Tibial nerve (tissue), 4 donors: ENCODE results near the gene FMC1. TPM values are rescaled to one million over a fixed set of nuclear protein-coding genes. Genes with fewer than 3 reads are reported as not detected.

ENCODE experiments used
- DNase-seq, 2 donors: peaks; one replicate each; pipeline ENCODE4 v3.0.0-alpha.2; 2019; ENCODE audit warnings: low spot score in 2 of 2
- H3K27ac ChIP-seq, 4 donors: fragments of 200-600 bp; sonication (generic) in 3 of 4; one replicate each; pipeline ENCODE4 v1.5.1; 2017 to 2019; ENCODE audit warnings: mild to moderate bottlenecking in 1 of 4
- H3K27me3 ChIP-seq, 2 donors: fragments of 200-600 bp; sonication (generic) in 1 of 2; one replicate each; pipeline versions ENCODE4 v1.5.1 to v1.6.0; 2017 to 2019
- H3K36me3 ChIP-seq, 3 donors: fragments of 200-600 bp; sonication (generic); one replicate each; pipeline ENCODE4 v1.5.1; 2018 to 2019
- H3K4me1 ChIP-seq, 4 donors: fragments of 200-600 bp; sonication (generic) in 3 of 4; one replicate each; pipeline ENCODE4 v1.5.1; 2017 to 2019
- H3K4me3 ChIP-seq, 4 donors: fragments of 200-600 bp; sonication (generic) in 3 of 4; one replicate each; pipeline ENCODE4 v1.5.1; 2017 to 2019; ENCODE audit warnings: mild to moderate bottlenecking in 1 of 4, moderate library complexity in 1 of 4
- H3K9me3 ChIP-seq, 4 donors: fragments of 200-600 bp; sonication (generic) in 3 of 4; one replicate each; pipeline ENCODE4 v1.5.1; 2017 to 2019
- EP300 ChIP-seq, 2 donors: sonication (generic); formaldehyde crosslinking; IDR thresholded peaks; one replicate each; pipeline ENCODE4 v1.6.1; 2017; ENCODE audit warnings: antibody characterized with exemption in 2 of 2, mild to moderate bottlenecking in 1 of 2
- POLR2A ChIP-seq, 2 donors: fragments of 450-650 bp; IDR thresholded peaks; one replicate each; pipeline ENCODE4 v1.6.1; 2017; ENCODE audit warnings: antibody characterized with exemption in 2 of 2, mild to moderate bottlenecking in 2 of 2, moderate library complexity in 2 of 2
- WGBS, 2 donors: methylation state at CpG; one replicate each; pipeline ENCODE4 v1.1.5; 2018; 5-methylcytosine and 5-hydroxymethylcytosine counted together
- total RNA-seq, 4 donors: library from RNA; depleted of rRNA; stranded (reverse); fragments of >200 nt; gene quantifications; one replicate each; pipeline ENCODE4 v1.1.0, GENCODE V29; 2016
- TF ChIP-seq, protein P1 (sequence below), 5 experiments: fragments of 200-600 bp in 3 of 5; fragments of 450-650 bp in 2 of 5; sonication (generic) in 3 of 5; IDR thresholded peaks; one replicate each; pipeline ENCODE4 v1.5.1; 2016 to 2019; ENCODE audit warnings: antibody characterized with exemption in 5 of 5, mild to moderate bottlenecking in 3 of 5, moderate library complexity in 2 of 5

Gene FMC1
- total RNA-seq, 4 donors from 2014 or later = 5.9 to 8.6 (median 7.5) TPM

- Histone ChIP-seq H3K9me3 (no peaks in the 10 kb centered on the region), H3K27ac (no peak overlapping the region), H3K4me3 (no peak overlapping the region), H3K4me1 (no peaks in the 10 kb centered on the region), H3K36me3 (peaks cover 0 to 70% (median 0%) of the 10 kb centered on the region in 3 donors), H3K27me3 (no peaks in the 10 kb centered on the region)
- DNase-seq = no peak
- TF ChIP-seq, protein P1, sequence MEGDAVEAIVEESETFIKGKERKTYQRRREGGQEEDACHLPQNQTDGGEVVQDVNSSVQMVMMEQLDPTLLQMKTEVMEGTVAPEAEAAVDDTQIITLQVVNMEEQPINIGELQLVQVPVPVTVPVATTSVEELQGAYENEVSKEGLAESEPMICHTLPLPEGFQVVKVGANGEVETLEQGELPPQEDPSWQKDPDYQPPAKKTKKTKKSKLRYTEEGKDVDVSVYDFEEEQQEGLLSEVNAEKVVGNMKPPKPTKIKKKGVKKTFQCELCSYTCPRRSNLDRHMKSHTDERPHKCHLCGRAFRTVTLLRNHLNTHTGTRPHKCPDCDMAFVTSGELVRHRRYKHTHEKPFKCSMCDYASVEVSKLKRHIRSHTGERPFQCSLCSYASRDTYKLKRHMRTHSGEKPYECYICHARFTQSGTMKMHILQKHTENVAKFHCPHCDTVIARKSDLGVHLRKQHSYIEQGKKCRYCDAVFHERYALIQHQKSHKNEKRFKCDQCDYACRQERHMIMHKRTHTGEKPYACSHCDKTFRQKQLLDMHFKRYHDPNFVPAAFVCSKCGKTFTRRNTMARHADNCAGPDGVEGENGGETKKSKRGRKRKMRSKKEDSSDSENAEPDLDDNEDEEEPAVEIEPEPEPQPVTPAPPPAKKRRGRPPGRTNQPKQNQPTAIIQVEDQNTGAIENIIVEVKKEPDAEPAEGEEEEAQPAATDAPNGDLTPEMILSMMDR (IDR thresholded peaks at IDR 0.05) = no peak
- no peak for TF ChIP-seq POLR2A (IDR thresholded peaks at IDR 0.05)
- TF ChIP-seq EP300 (IDR thresholded peaks at IDR 0.05) = no peak
- 59% methylated on average over 6 of the region's 6 CpGs for WGBS, 2 donors
Measured at GRCh38 chr7:139297795-139298194, 43.3 kb upstream of the FMC1 start.

GRCh38 chr7:139299296-139299695 is 41.8 kb upstream of the FMC1 start:
- no peak overlapping the region for H3K27ac ChIP-seq
- no peaks in the 10 kb centered on the region for H3K27me3 ChIP-seq
- TF ChIP-seq EP300 (IDR thresholded peaks at IDR 0.05) (no peak), POLR2A (IDR thresholded peaks at IDR 0.05) (no peak)
- TF ChIP-seq, protein P1 (IDR thresholded peaks at IDR 0.05) = no peak
- no peak overlapping the region for H3K4me3 ChIP-seq
- 96 to 97% methylated on average over 2 of the region's 2 CpGs for WGBS, 2 donors
- DNase-seq = no peak
- no peaks in the 10 kb centered on the region for H3K9me3 ChIP-seq
- H3K36me3 ChIP-seq = peaks cover 0 to 58% (median 0%) of the 10 kb centered on the region in 3 donors
- no peaks in the 10 kb centered on the region for H3K4me1 ChIP-seq

- Histone ChIP-seq H3K27ac (no peak overlapping the region), H3K36me3 (peaks cover 0 to 52% (median 0%) of the 10 kb centered on the region in 3 donors), H3K27me3 (no peaks in the 10 kb centered on the region), H3K4me1 (no peaks in the 10 kb centered on the region), H3K9me3 (no peaks in the 10 kb centered on the region), H3K4me3 (no peak overlapping the region)
- no peak for DNase-seq
- WGBS, 2 donors = 87 to 88% methylated on average over 2 of the region's 2 CpGs
- TF ChIP-seq, protein P1 (IDR thresholded peaks at IDR 0.05) = no peak
Measured at GRCh38 chr7:139300390-139300789, 40.7 kb upstream of the FMC1 start.

- Histone ChIP-seq H3K4me1 (no peaks in the 10 kb centered on the region), H3K27ac (no peak overlapping the region), H3K9me3 (no peaks in the 10 kb centered on the region), H3K36me3 (peaks cover 0 to 40% (median 0%) of the 10 kb centered on the region in 3 donors), H3K4me3 (no peak overlapping the region), H3K27me3 (no peaks in the 10 kb centered on the region)
- DNase-seq = no peak
- WGBS, 2 donors = 88 to 91% methylated on average over 1 of the region's 1 CpG
- TF ChIP-seq EP300 (IDR thresholded peaks at IDR 0.05) (no peak), POLR2A (IDR thresholded peaks at IDR 0.05) (no peak)
- TF ChIP-seq, protein P1 (IDR thresholded peaks at IDR 0.05) = no peak
Measured at GRCh38 chr7:139304517-139304916, 36.6 kb upstream of the FMC1 start.

- 86 to 90% methylated on average over 5 of the region's 5 CpGs for WGBS, 2 donors
- H3K4me1 ChIP-seq = no peaks in the 10 kb centered on the region
- H3K27me3 ChIP-seq = no peaks in the 10 kb centered on the region
- no peaks in the 10 kb centered on the region for H3K9me3 ChIP-seq
- no peaks in the 10 kb centered on the region for H3K36me3 ChIP-seq
- no peak overlapping the region for H3K27ac ChIP-seq
- no peak for DNase-seq
- no peak overlapping the region for H3K4me3 ChIP-seq
- no peak for TF ChIP-seq POLR2A (IDR thresholded peaks at IDR 0.05)
- TF ChIP-seq, protein P1 (IDR thresholded peaks at IDR 0.05) = no peak
- no peak for TF ChIP-seq EP300 (IDR thresholded peaks at IDR 0.05)
Measured at GRCh38 chr7:139317939-139318505, 23.1 kb upstream of the FMC1 start.
